Skeletal muscle satellite cell (primary cell): ENCODE results near the gene PRKCZ.
A peak's percentile ranks its signal among the peaks of the same experiment; 100 is the strongest.

Experiments used
- H3K27me3 ChIP-seq: 2 replicates; pipeline ENCODE4 v1.7.0; 2013; ENCODE audit warnings: low read length; ENCODE audit not compliant: control insufficient read depth, insufficient read depth
- H3K36me3 ChIP-seq: 2 replicates; pipeline ENCODE4 v1.7.0; 2013; ENCODE audit warnings: mild to moderate bottlenecking, control low read depth, low read length; ENCODE audit not compliant: insufficient read depth
- H3K4me1 ChIP-seq: 2 replicates; pipeline ENCODE4 v1.7.0; 2013; ENCODE audit warnings: low read length; ENCODE audit not compliant: control insufficient read depth, insufficient read depth
- H3K4me2 ChIP-seq: 2 replicates; pipeline ENCODE4 v1.7.0; 2013; ENCODE audit warnings: mild to moderate bottlenecking, low read length
- H3K4me3 ChIP-seq: 2 replicates; pipeline ENCODE4 v1.7.0; 2013; ENCODE audit warnings: low read length
- H3K9ac ChIP-seq: 2 replicates; pipeline ENCODE4 v1.7.0; 2013; ENCODE audit warnings: mild to moderate bottlenecking, low read depth, low read length, moderate library complexity
- H3K9me3 ChIP-seq: replicated peaks from 2 replicates; pipeline ENCODE4 v1.7.0; 2013; ENCODE audit warnings: mild to moderate bottlenecking, control low read depth, low read length

The PRKCZ gene

GRCh38 chr1:2197707-2198165 is 147.5 kb downstream of the PRKCZ start:
- H3K27me3 ChIP-seq: no peaks in the 10 kb centered on the region
- H3K4me2 ChIP-seq: no peak overlapping the region
- H3K9ac ChIP-seq: no peak overlapping the region
- peaks cover 30% of the 10 kb centered on the region for H3K4me1 ChIP-seq
- H3K36me3 ChIP-seq: peaks cover 2% of the 10 kb centered on the region
- H3K4me3 ChIP-seq: no peak overlapping the region
- no peaks in the 10 kb centered on the region for H3K9me3 ChIP-seq

GRCh38 chr1:2198571-2198970 is 148.4 kb downstream of the PRKCZ start:
- peak overlapping the region; percentile 55 for H3K9ac ChIP-seq

GRCh38 chr1:2199042-2199810 is 149.0 kb downstream of the PRKCZ start:
- Histone ChIP-seq H3K4me2 (peak overlapping the region; percentile 95), H3K36me3 (no peaks in the 10 kb centered on the region), H3K9ac (peak overlapping the region; percentile 77), H3K4me1 (peaks cover 23% of the 10 kb centered on the region), H3K4me3 (peak overlapping the region; percentile 80), H3K9me3 (no peaks in the 10 kb centered on the region), H3K27me3 (no peaks in the 10 kb centered on the region)

More at GRCh38 chr1:2198571-2198970, 148.4 kb downstream of the PRKCZ start:
- Histone ChIP-seq H3K4me3 (peak overlapping the region; percentile 80), H3K36me3 (no peaks in the 10 kb centered on the region), H3K27me3 (no peaks in the 10 kb centered on the region), H3K4me1 (peaks cover 22% of the 10 kb centered on the region), H3K4me2 (peak overlapping the region; percentile 95), H3K9me3 (no peaks in the 10 kb centered on the region)

GRCh38 chr1:2200308-2200943 is 150.2 kb downstream of the PRKCZ start:
- peak overlapping the region; percentile 95 for H3K4me2 ChIP-seq

GRCh38 chr1:2201062-2201461 is 150.9 kb downstream of the PRKCZ start:
- Histone ChIP-seq H3K9ac (no peak overlapping the region), H3K4me1 (peaks cover 30% of the 10 kb centered on the region), H3K36me3 (no peaks in the 10 kb centered on the region), H3K4me3 (no peak overlapping the region), H3K4me2 (peak overlapping the region; percentile 95), H3K27me3 (no peaks in the 10 kb centered on the region), H3K9me3 (no peaks in the 10 kb centered on the region)

More at GRCh38 chr1:2200308-2200943, 150.2 kb downstream of the PRKCZ start:
- Histone ChIP-seq H3K36me3 (no peaks in the 10 kb centered on the region), H3K27me3 (no peaks in the 10 kb centered on the region), H3K4me1 (peaks cover 27% of the 10 kb centered on the region), H3K4me3 (no peak overlapping the region), H3K9ac (no peak overlapping the region), H3K9me3 (no peaks in the 10 kb centered on the region)

- Histone ChIP-seq H3K9ac (no peak overlapping the region), H3K4me2 (no peak overlapping the region), H3K27me3 (no peaks in the 10 kb centered on the region), H3K9me3 (no peaks in the 10 kb centered on the region), H3K4me3 (no peak overlapping the region), H3K4me1 (peaks cover 38% of the 10 kb centered on the region), H3K36me3 (no peaks in the 10 kb centered on the region)
Measured at GRCh38 chr1:2202008-2202575, 151.9 kb downstream of the PRKCZ start.

GRCh38 chr1:2202843-2203601 is 152.8 kb downstream of the PRKCZ start:
- H3K27me3 ChIP-seq: no peaks in the 10 kb centered on the region
- H3K4me3 ChIP-seq: no peak overlapping the region
- peaks cover 47% of the 10 kb centered on the region for H3K4me1 ChIP-seq
- H3K36me3 ChIP-seq: no peaks in the 10 kb centered on the region
- H3K9ac ChIP-seq: no peak overlapping the region
- no peaks in the 10 kb centered on the region for H3K9me3 ChIP-seq
- H3K4me2 ChIP-seq: no peak overlapping the region

GRCh38 chr1:2203671-2204414 is 153.6 kb downstream of the PRKCZ start:
- no peaks in the 10 kb centered on the region for H3K27me3 ChIP-seq
- peak overlapping the region; percentile 85 for H3K9ac ChIP-seq
- H3K36me3 ChIP-seq: no peaks in the 10 kb centered on the region
- H3K4me3 ChIP-seq: peak overlapping the region; percentile 80
- H3K4me2 ChIP-seq: peak overlapping the region; percentile 100
- peaks cover 49% of the 10 kb centered on the region for H3K4me1 ChIP-seq
- H3K9me3 ChIP-seq: no peaks in the 10 kb centered on the region

GRCh38 chr1:2204415-2205190 is 154.4 kb downstream of the PRKCZ start:
- Histone ChIP-seq H3K36me3 (no peaks in the 10 kb centered on the region), H3K9ac (peak overlapping the region; percentile 85), H3K9me3 (no peaks in the 10 kb centered on the region), H3K4me1 (peaks cover 52% of the 10 kb centered on the region), H3K27me3 (no peaks in the 10 kb centered on the region), H3K4me2 (peak overlapping the region; percentile 100), H3K4me3 (peak overlapping the region; percentile 80)

- Histone ChIP-seq H3K4me1 (peaks cover 52% of the 10 kb centered on the region), H3K9ac (peak overlapping the region; percentile 53), H3K4me3 (peak overlapping the region; percentile 70)
Measured at GRCh38 chr1:2205191-2205952, 155.2 kb downstream of the PRKCZ start.

More at GRCh38 chr1:2205191-2205952, 155.2 kb downstream of the PRKCZ start:
- no peaks in the 10 kb centered on the region for H3K36me3 ChIP-seq
- H3K4me2 ChIP-seq: peak overlapping the region; percentile 77
- no peaks in the 10 kb centered on the region for H3K9me3 ChIP-seq
- no peaks in the 10 kb centered on the region for H3K27me3 ChIP-seq
